ENCODE measurements around the gene LIPT2.
A peak's percentile ranks its signal among the peaks of the same experiment; 100 is the strongest.

Gene LIPT2

DNA sequence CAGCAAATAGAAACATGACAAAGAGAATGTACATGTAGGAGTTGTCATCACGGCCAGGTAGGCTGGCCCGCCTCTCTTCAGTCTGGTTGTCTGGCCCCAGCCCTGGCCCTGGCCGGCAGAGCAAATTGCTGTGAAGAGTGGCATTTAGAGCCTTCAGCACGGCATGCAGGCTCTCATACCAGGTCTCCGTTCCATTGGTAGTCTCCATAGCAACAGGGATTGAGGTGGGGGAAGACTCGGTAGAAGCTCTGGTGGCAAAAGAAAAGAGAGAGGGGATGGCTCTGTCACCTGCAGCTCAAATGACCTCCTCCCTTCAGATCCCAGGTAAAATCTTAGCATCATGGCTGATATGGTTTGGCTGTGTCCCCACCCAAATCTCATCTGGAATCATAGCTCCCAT is 36.2 kb downstream of the LIPT2 start:
- 89% methylated on average over 6 of the region's 6 CpGs for WGBS
- peaks cover 11% of the 10 kb centered on the region for H3K79me1 ChIP-seq (replicated peaks; ENCODE audit: low read length, poor library complexity, severe bottlenecking)

DNA sequence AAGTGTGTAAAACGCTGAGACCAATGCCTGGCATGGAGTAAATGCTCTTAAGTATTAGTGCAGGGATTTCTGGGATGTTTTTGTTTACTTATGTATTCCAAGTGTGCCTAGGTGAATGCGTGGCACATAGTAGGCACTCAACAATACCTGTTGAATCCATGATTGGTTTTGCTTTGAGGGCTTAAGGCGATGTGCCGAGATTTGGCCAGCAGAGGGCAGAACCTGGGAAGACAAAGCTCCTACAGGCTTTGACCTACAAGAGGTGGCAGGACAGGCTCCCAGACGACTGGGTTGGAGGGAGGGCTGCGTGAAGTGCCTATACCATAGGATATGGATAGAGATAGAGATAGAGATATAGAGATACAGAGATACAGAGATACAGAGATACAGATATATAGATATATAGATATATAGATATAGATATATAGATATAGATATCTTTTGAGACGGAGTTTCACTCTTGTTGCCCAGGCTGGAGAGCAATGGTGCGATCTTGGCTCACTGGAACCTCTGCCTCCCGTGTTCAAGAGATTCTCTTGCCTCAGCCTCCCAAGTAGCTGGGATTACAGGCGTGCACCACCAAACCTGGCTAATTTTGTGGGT is 40.0 kb downstream of the LIPT2 start:
- Histone ChIP-seq H3K9me3 (ENCODE audit: control insufficient read depth, low read length) (no peaks in the 10 kb centered on the region), H2AK5ac (ENCODE audit: low read length, severe bottlenecking) (no peak overlapping the region), H4K91ac (ENCODE audit: low read length) (no peak overlapping the region), H3K14ac (ENCODE audit: low read length in 2 of 2) (no peak overlapping the region), H3K4me1 (ENCODE audit: control insufficient read depth, insufficient read depth, low read depth, low read length) (peaks cover 3% of the 10 kb centered on the region), H3K36me3 (ENCODE audit: control insufficient read depth in 1 of 2, insufficient read depth in 2 of 2, low read depth in 1 of 2, low read length in 2 of 2) (peaks cover 0 to 13% of the 10 kb centered on the region in 2 experiments), H3K4me3 (ENCODE audit: insufficient read depth in 1 of 2, low read depth in 1 of 2, low read length in 2 of 2) (no peak overlapping the region), H2BK12ac (ENCODE audit: low read length in 2 of 2) (no peak overlapping the region), H4K8ac (ENCODE audit: low read length) (no peak overlapping the region), H3K23ac (ENCODE audit: low read length in 2 of 2) (no peak overlapping the region), H3K27me3 (ENCODE audit: control insufficient read depth in 1 of 2, insufficient read depth in 1 of 2, low read length in 2 of 2) (peaks cover 0 to 21% of the 10 kb centered on the region in 2 experiments), H3K4me2 (ENCODE audit: low read length, poor library complexity, severe bottlenecking) (no peak overlapping the region), H3K4ac (ENCODE audit: low read depth in 1 of 2, low read length in 2 of 2) (no peak overlapping the region), H3K79me1 (replicated peaks; ENCODE audit: low read length, poor library complexity, severe bottlenecking) (peaks cover 5% of the 10 kb centered on the region), H2AFZ (ENCODE audit: low read depth, low read length) (no peak overlapping the region), H3K27ac (ENCODE audit: low read length, poor library complexity, severe bottlenecking) (no peak overlapping the region), H2BK15ac (ENCODE audit: low read depth, poor library complexity, severe bottlenecking) (no peak overlapping the region), H3K18ac (ENCODE audit: low read depth in 1 of 2, low read length in 2 of 2) (no peak overlapping the region), H2BK120ac (ENCODE audit: low read depth, low read length) (no peak overlapping the region), H2BK5ac (ENCODE audit: low read depth, low read length, poor library complexity, severe bottlenecking) (no peak overlapping the region), H3K9ac (ENCODE audit: low read length) (no peak overlapping the region)
- peak; percentile 60 for DNase-seq
- WGBS: 28% methylated on average over 10 of the region's 10 CpGs

More for the DNA sequence above, 36.2 kb downstream of the LIPT2 start:
- H3K4ac ChIP-seq (ENCODE audit: low read depth in 1 of 2, low read length in 2 of 2): no peak overlapping the region
- no peaks in the 10 kb centered on the region for H3K9me3 ChIP-seq (ENCODE audit: control insufficient read depth, low read length)
- H3K27me3 ChIP-seq (ENCODE audit: control insufficient read depth in 1 of 2, insufficient read depth in 1 of 2, low read length in 2 of 2): peaks cover 0 to 21% of the 10 kb centered on the region in 2 experiments
- H2BK120ac ChIP-seq (ENCODE audit: low read depth, low read length): no peak overlapping the region
- peaks cover 5% of the 10 kb centered on the region for H3K4me1 ChIP-seq (ENCODE audit: control insufficient read depth, insufficient read depth, low read depth, low read length)
- no peak overlapping the region for H2BK5ac ChIP-seq (ENCODE audit: low read depth, low read length, poor library complexity, severe bottlenecking)
- H3K4me2 ChIP-seq (ENCODE audit: low read length, poor library complexity, severe bottlenecking): no peak overlapping the region
- H4K91ac ChIP-seq (ENCODE audit: low read length): no peak overlapping the region
- DNase-seq: no peak
- no peak overlapping the region for H2AK5ac ChIP-seq (ENCODE audit: low read length, severe bottlenecking)
- no peak overlapping the region for H3K23ac ChIP-seq (ENCODE audit: low read length in 2 of 2)
- H3K36me3 ChIP-seq (ENCODE audit: control insufficient read depth in 1 of 2, insufficient read depth in 2 of 2, low read depth in 1 of 2, low read length in 2 of 2): peaks cover 0 to 28% of the 10 kb centered on the region in 2 experiments
- no peak overlapping the region for H3K18ac ChIP-seq (ENCODE audit: low read depth in 1 of 2, low read length in 2 of 2)
- H3K4me3 ChIP-seq (ENCODE audit: insufficient read depth in 1 of 2, low read depth in 1 of 2, low read length in 2 of 2): no peak overlapping the region
- H2AFZ ChIP-seq (ENCODE audit: low read depth, low read length): no peak overlapping the region
- no peak overlapping the region for H3K14ac ChIP-seq (ENCODE audit: low read length in 2 of 2)
- H3K27ac ChIP-seq (ENCODE audit: low read length, poor library complexity, severe bottlenecking): no peak overlapping the region
- no peak overlapping the region for H4K8ac ChIP-seq (ENCODE audit: low read length)
- no peak overlapping the region for H2BK12ac ChIP-seq (ENCODE audit: low read length in 2 of 2)
- no peak overlapping the region for H3K9ac ChIP-seq (ENCODE audit: low read length)
- peak overlapping the region; percentile 3 for H2BK15ac ChIP-seq (ENCODE audit: low read depth, poor library complexity, severe bottlenecking)

DNA sequence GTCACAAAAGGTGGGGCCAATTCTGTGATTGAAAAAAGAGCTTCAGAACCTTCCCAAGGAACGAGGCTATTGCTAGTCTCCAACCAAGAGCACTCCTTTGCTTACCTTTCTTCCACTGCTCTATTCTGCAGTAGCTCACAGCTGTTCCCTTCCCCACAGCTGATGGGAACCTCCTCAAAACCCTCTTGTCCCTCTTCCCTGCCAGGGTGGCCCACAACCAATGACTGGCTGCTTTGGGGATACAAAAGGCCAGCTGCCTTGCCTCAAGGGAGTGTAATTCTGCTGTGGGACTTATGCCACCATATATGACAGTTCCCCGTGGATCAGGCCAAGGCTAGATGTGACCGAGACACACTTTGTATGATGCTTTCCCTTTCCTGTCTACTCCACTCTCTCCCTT is 41.2 kb downstream of the LIPT2 start:
- no peak overlapping the region for H3K14ac ChIP-seq (ENCODE audit: low read length in 2 of 2)
- no peak overlapping the region for H3K27ac ChIP-seq (ENCODE audit: low read length, poor library complexity, severe bottlenecking)
- H2BK12ac ChIP-seq (ENCODE audit: low read length in 2 of 2): no peak overlapping the region
- H3K9me3 ChIP-seq (ENCODE audit: control insufficient read depth, low read length): no peaks in the 10 kb centered on the region
- no peak overlapping the region for H3K4ac ChIP-seq (ENCODE audit: low read depth in 1 of 2, low read length in 2 of 2)
- no peak overlapping the region for H4K91ac ChIP-seq (ENCODE audit: low read length)
- H3K18ac ChIP-seq (ENCODE audit: low read depth in 1 of 2, low read length in 2 of 2): no peak overlapping the region
- no peak for DNase-seq
- H3K23ac ChIP-seq (ENCODE audit: low read length in 2 of 2): no peak overlapping the region
- 70% methylated on average over 3 of the region's 3 CpGs for WGBS
- H2AFZ ChIP-seq (ENCODE audit: low read depth, low read length): no peak overlapping the region
- no peak overlapping the region for H2BK5ac ChIP-seq (ENCODE audit: low read depth, low read length, poor library complexity, severe bottlenecking)
- no peak overlapping the region for H3K4me2 ChIP-seq (ENCODE audit: low read length, poor library complexity, severe bottlenecking)
- H3K27me3 ChIP-seq (ENCODE audit: control insufficient read depth in 1 of 2, insufficient read depth in 1 of 2, low read length in 2 of 2): peaks cover 0 to 21% of the 10 kb centered on the region in 2 experiments
- no peak overlapping the region for H2AK5ac ChIP-seq (ENCODE audit: low read length, severe bottlenecking)
- no peak overlapping the region for H3K9ac ChIP-seq (ENCODE audit: low read length)
- H3K4me1 ChIP-seq (ENCODE audit: control insufficient read depth, insufficient read depth, low read depth, low read length): peaks cover 3% of the 10 kb centered on the region
- H2BK15ac ChIP-seq (ENCODE audit: low read depth, poor library complexity, severe bottlenecking): no peak overlapping the region
- H4K8ac ChIP-seq (ENCODE audit: low read length): no peak overlapping the region
- no peak overlapping the region for H2BK120ac ChIP-seq (ENCODE audit: low read depth, low read length)
- H3K79me1 ChIP-seq (replicated peaks; ENCODE audit: low read length, poor library complexity, severe bottlenecking): peaks cover 4% of the 10 kb centered on the region
- H3K4me3 ChIP-seq (ENCODE audit: insufficient read depth in 1 of 2, low read depth in 1 of 2, low read length in 2 of 2): no peak overlapping the region
- H3K36me3 ChIP-seq (ENCODE audit: control insufficient read depth in 1 of 2, insufficient read depth in 2 of 2, low read depth in 1 of 2, low read length in 2 of 2): peaks cover 0 to 9% of the 10 kb centered on the region in 2 experiments

DNA sequence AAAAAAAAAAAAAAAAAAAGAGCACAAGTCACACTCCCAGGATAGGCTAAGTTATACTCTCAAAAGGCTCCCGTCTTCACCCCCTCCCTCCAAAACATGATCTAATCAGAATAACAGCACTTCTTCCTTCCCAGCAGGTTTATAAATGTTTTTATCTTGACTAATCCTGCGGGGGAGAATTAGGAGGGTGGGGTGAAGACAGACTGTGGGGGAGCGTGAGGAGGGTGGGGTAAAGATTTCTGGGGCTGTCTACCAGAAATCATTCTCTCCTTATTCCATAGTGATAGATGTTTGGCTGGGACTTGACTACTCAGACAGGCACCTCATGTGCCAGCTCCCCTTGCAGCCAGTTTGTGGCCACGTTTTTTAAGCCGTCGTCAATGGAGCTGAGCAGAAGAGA is 43.2 kb downstream of the LIPT2 start:
- no peak overlapping the region for H2AFZ ChIP-seq (ENCODE audit: low read depth, low read length)
- peaks cover 1% of the 10 kb centered on the region for H3K4me1 ChIP-seq (ENCODE audit: control insufficient read depth, insufficient read depth, low read depth, low read length)
- no peak overlapping the region for H2BK120ac ChIP-seq (ENCODE audit: low read depth, low read length)
- no peak overlapping the region for H3K9ac ChIP-seq (ENCODE audit: low read length)
- H3K4ac ChIP-seq (ENCODE audit: low read depth in 1 of 2, low read length in 2 of 2): no peak overlapping the region
- no peak overlapping the region for H4K8ac ChIP-seq (ENCODE audit: low read length)
- no peak overlapping the region for H3K27ac ChIP-seq (ENCODE audit: low read length, poor library complexity, severe bottlenecking)
- H3K18ac ChIP-seq (ENCODE audit: low read depth in 1 of 2, low read length in 2 of 2): no peak overlapping the region
- no peak overlapping the region for H4K91ac ChIP-seq (ENCODE audit: low read length)
- no peak overlapping the region for H2BK15ac ChIP-seq (ENCODE audit: low read depth, poor library complexity, severe bottlenecking)
- no peak overlapping the region for H2BK12ac ChIP-seq (ENCODE audit: low read length in 2 of 2)
- no peaks in the 10 kb centered on the region for H3K79me1 ChIP-seq (replicated peaks; ENCODE audit: low read length, poor library complexity, severe bottlenecking)
- H2BK5ac ChIP-seq (ENCODE audit: low read depth, low read length, poor library complexity, severe bottlenecking): no peak overlapping the region
- no peak overlapping the region for H3K23ac ChIP-seq (ENCODE audit: low read length in 2 of 2)
- no peak overlapping the region for H2AK5ac ChIP-seq (ENCODE audit: low read length, severe bottlenecking)
- H3K4me2 ChIP-seq (ENCODE audit: low read length, poor library complexity, severe bottlenecking): no peak overlapping the region
- DNase-seq: no peak
- 85% methylated on average over 5 of the region's 6 CpGs for WGBS
- peaks cover 0 to 25% of the 10 kb centered on the region in 2 experiments for H3K27me3 ChIP-seq (ENCODE audit: control insufficient read depth in 1 of 2, insufficient read depth in 1 of 2, low read length in 2 of 2)
- H3K14ac ChIP-seq (ENCODE audit: low read length in 2 of 2): no peak overlapping the region
- no peaks in the 10 kb centered on the region for H3K36me3 ChIP-seq (ENCODE audit: control insufficient read depth in 1 of 2, insufficient read depth in 2 of 2, low read depth in 1 of 2, low read length in 2 of 2)
- no peak overlapping the region for H3K4me3 ChIP-seq (ENCODE audit: insufficient read depth in 1 of 2, low read depth in 1 of 2, low read length in 2 of 2)
- no peaks in the 10 kb centered on the region for H3K9me3 ChIP-seq (ENCODE audit: control insufficient read depth, low read length)
